LNCAP (cell line): ENCODE data around the gene CCR5AS.

Experiments
- CTCF ChIP-seq: fragments of 450-650 bp; IDR thresholded peaks from 2 replicates; pipeline ENCODE4 v1.5.1; 2017; ENCODE audit warnings: mild to moderate bottlenecking

CCR5AS gene

DNA sequence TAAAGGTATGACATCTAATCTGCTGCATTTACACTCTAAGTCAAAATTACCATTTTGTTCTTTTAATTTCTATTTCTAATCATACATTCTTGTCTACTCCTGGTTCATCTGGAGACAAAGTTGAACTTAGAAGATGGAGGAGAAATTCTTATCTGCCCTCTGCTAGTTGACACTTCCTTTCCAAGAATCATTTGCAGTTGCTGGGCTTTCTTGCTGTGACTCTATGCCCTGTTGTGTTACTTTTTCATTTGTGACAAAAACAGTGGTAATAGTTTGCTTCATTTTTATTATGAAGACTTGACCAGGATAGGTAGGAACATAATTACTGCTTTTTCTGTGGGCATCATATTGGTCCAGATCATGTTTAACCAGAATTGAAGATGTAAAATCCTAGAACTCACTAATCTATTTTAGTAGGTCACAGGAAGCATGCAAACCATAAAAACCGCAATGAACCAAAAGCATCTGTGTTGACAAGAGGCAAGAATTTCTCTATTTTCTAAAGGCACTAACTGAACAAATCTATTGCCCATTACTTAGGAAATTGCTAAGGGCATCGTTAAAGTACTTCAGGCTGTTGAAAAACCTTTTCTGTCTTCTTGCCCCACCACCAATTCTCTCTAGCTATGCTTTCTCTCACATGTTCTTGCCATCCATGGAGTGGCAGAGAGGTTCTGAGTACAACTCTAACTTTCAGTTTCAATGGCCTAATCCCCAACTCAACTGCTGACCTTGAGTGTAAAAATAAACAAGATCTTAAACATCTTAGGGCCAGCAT lies 57.2 kb downstream of the CCR5AS start:
- TF ChIP-seq CTCF, result no peak

DNA sequence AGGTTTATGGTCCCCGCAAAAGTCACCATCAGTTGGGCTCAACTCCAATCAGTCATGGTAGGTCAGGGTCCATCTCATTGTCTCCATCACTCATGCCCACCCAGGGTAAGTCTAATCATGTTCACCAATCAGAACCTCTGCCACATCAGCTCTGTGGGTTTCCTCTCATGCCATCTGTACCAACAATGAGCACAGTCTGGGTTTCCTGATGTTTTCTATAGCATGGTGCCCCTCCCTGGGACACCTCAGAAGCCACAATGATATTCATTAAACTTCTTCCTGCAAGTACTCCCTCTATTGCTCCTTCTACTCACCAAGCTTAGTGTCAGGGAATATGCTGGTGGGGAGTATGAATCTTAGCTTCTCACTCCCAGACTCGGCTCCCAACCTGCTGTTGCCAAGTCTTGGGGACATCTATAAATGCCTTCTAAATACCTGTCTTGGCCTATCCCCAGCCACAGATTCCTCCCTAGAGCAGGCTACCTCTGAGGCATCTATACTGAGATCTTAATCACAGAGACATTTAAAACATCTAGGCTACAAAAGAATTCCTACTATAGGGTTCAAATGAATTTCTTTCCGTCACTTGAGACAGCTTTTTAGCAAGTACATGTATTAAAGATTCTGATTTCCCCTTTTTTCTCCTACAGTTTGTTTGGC lies 57.9 kb downstream of the CCR5AS start:
- no peak for TF ChIP-seq CTCF

GRCh38 chr3:46344476-46344875 lies 62.4 kb downstream of the CCR5AS start:
- no peak for TF ChIP-seq CTCF

DNA sequence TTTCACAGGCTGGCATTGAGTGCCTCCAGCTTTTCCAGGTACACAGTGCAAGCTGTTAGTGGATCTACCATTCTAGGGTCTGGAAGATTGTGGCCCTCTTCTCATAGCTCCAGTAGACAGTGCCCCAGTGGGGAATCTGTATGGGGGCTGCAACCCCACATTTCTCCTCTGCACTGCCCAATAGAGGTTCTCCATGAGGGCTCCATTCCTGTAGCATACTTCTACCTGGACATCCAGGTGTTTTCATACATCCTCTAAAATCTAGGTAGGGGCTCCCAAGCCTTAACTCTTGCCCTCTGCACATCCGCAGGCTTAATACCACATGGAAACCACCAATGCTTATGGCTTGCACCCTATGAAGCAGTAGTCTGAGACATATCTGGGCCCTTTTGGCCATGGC lies 68.0 kb downstream of the CCR5AS start:
- TF ChIP-seq CTCF, result no peak

DNA sequence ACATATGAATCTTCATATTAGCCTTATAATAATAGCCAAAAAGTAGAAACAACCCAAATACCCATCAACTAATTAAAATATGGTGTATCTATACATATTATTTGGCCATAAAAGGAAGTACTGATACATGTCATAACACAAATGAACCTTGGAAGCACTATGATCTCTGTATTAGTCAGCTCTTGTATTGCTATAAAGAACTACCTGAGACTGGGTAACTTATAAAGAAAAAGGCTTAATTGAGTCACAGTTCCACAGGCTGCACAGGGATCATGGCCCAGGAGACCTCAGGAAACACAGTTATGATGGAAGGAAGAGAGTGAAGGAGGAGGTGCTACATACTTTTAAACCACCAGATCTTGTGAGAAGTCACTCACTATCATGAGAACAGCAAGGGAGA lies 69.0 kb downstream of the CCR5AS start:
- no peak for TF ChIP-seq CTCF

- no peak for TF ChIP-seq CTCF
Observed at GRCh38 chr3:46335541-46335940, 71.3 kb downstream of the CCR5AS start.

DNA sequence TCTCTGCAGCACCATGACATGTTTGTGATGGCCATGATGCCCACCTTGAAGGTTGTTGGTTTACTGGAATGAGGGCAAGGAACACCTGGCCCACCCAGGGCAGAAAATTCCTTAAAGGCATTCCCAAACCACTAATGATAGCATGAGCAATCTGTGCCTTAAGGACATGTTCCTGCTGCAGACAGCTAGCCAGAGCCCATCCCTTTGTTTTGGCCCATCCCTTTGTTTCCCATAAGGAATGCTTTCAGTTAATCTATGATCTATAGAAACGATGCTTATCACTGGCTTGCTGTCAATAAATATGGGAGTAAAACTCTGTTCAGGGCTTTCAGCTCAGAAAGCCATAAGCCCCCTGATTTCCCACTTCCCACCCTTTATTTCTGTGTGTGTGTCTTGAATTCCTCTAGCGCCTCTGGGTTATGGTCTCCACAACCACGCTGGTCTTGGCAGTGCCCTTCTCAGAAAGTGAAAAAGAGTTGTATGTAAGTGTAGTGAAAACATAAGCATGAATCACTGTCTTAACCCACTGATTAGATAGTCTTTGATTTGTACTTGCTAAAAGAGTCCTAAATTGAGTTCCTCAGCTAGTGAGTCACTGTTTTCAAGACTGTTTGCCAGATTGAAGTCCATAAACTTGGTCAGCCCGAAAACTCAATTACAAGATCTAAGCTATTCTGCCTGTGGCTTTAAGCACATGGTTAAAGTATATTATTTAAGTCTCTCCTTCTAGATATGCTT lies 72.0 kb downstream of the CCR5AS start:
- no peak for TF ChIP-seq CTCF
